HG02610 (cell line): ENCODE measurements around the gene MOCS1.

Experiments used
- ATAC-seq: cut with Tn5 transposase; IDR thresholded peaks from one replicate; pipeline ENCODE4 v1.9.1; 2021; ENCODE audit warnings: mild to moderate bottlenecking, moderate library complexity; ENCODE audit not compliant: unreplicated experiment

Gene MOCS1

GRCh38 chr6:39905640-39905975 is 28.7 kb downstream of the MOCS1 start:
- no peak for ATAC-seq

DNA sequence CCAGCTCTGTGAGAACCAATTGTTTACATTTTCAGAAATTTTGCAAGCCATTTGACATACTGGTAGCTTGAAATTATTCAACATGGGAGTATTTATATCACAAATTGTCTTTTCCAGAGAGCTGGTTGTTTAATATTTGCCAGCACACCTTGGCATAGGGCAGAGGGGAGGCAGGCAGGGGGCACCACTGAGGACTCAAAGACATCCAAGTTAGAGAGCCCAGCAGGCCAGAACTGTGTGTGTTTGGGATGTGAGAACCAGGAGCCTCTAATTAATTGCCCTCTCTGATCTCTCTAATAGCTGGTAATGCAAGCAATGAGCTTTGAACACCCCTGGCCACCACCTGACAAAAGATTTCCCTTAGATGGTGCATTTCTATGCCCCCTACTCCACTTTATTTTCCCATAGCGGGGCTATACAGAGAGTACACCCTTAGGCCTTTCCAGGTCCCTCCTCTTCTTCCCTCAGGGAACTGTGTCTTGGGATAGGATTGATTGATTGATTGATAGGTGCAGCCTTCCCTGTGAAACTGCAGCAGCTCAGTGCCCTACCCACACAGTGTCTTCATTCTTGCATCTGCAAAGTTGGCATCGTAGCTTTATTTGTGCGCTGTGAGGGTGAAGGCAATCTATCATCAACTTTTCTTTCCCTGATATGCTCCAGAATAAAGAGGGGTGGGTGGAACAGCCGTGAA is 29.2 kb downstream of the MOCS1 start:
- no peak for ATAC-seq

DNA sequence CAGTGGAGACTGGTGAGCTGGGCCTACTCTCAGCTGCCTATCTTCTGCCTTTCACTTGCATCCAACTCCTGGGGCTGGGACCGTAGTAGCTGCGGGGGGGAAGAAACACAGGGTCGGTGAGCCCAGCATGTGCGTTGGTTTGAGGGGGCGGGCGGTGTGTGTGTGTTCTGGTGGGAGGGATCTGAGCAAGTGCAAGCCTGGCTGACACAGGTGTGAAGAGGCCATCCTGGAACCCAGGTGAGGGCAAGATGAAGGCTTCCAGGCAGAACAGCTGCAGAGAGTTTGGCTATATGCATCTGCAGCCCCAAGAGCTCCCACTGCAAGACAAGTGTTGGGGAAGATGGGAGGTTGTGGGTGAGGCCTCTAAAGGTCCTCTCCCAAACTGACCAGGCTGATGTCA is 30.6 kb downstream of the MOCS1 start:
- ATAC-seq: no peak

DNA sequence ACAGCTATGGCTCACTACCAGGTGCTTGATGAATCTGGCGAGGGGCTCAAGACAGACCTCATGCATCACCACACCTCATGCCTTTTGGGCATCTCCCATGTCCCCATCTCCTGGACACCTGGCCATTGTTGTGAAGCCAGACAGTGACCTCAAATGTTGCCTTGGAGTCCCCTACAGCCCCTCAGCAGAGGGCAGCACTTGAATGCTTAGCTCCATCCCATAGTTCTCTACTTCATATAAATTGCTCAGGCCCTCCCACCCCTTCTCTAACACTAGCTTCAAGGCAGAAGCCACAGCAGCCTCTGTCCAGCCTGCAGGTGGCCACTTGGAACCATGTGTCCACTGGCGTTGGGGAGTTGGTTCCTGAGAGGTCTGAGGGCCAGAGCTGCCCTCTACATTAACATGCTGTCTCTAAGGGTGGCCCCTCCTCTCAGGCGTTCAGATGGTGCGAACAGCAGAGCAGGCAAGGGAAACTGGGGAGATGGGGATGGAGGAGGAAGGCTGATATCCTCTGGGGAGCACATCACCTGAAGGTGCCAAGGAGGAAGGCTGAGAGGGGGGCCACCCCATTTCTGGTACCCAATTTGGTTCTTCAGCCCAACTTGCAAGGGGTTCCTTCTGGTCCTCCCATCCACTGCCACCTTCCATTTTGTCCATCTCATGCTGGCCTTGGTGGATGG is 31.3 kb downstream of the MOCS1 start:
- no peak for ATAC-seq

GRCh38 chr6:39902136-39902535 is 32.1 kb downstream of the MOCS1 start:
- ATAC-seq: no peak

GRCh38 chr6:39901670-39902069 is 32.6 kb downstream of the MOCS1 start:
- no peak for ATAC-seq

- ATAC-seq: no peak
Measured at GRCh38 chr6:39901116-39901655, 33.1 kb downstream of the MOCS1 start.

DNA sequence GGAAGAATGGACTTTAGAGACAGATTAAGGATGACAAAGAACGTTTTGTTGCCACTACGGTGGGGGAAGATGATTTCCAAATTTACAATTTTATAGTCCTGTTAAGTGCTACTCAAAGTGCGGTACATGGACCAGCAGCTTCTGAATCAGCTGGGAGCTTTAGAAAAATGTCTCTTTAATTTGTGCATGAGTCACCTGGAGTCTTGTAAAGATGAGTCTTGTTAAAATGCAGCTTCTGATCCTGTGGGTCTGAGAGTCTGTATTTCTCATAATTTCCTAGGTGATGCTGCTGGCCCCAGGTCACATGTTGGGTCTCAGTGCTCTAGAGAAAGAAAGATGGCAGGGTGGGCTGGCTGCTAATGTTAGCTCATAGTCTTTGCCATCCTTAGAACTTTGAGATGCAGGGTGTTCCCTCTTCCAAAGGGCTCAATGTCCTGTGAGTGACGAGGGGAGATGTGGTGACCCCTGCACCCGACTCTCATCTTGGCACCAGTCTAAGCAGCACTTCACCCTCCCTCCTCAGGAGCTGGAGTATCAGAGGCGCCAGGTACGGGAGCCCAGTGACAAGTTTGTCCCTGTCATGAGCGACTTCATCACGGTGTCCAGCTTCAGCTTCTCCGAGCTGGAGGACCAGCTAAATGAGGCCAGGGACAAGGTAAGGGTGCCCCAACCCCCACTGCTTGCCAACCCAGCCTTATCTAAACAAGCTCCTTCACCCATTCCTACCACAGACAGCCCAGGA is 34.5 kb downstream of the MOCS1 start:
- ATAC-seq: no peak

- ATAC-seq: no peak
Measured at GRCh38 chr6:39898625-39899024, 35.6 kb downstream of the MOCS1 start.

- no peak for ATAC-seq
Measured at GRCh38 chr6:39897698-39898097, 36.6 kb downstream of the MOCS1 start.

GRCh38 chr6:39896701-39897100 is 37.6 kb downstream of the MOCS1 start:
- ATAC-seq: no peak

DNA sequence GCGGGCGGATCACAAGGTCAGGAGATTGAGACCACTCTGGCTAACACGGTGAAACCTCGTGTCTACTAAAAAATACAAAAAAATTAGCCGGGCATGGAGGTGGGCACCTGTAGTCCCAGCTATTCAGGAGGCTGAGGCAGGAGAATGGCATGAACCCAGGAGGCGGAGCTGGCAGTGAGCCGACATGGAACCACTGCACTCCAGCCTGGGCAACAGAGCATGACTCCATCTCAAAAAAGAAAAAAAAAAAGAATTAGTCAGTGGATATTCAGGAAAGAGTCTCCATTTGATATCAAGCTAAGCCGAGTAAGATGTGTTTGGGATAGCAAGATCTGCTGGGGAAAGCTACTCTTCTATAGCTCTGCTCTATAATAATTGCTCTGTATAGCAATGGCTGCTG is 41.0 kb downstream of the MOCS1 start:
- ATAC-seq: no peak

DNA sequence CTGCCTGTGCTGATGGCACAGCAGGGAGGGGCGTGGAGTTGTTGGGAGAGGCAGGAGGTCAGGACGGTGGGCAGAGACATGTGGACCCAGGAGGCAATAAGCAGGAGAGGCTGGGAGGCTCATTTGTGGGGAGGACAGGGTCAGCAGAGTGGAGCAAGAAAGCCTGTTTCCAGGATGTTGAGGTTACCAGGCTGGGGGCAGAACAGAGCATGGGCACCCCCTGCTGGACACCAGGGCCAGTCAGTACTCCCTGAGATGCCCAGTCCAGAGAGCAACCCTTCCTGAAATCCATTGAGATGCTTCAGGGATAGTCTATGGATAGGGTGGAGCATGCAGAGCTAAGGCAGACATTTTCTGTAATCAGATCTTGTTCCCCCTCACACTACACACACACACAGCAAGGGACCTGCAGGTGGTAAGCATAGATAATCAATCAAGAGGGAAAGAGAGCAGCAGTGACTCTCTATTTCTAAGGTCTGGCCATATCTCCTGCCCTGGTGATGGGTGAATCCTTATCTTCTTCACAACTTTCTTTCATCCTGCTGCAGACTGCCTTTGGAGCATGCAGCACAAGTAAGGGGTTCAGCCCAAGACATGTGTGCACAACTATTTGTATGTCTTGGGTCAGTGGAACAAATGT is 41.7 kb downstream of the MOCS1 start:
- no peak for ATAC-seq

GRCh38 chr6:39891976-39892375 is 42.3 kb downstream of the MOCS1 start:
- no peak for ATAC-seq

DNA sequence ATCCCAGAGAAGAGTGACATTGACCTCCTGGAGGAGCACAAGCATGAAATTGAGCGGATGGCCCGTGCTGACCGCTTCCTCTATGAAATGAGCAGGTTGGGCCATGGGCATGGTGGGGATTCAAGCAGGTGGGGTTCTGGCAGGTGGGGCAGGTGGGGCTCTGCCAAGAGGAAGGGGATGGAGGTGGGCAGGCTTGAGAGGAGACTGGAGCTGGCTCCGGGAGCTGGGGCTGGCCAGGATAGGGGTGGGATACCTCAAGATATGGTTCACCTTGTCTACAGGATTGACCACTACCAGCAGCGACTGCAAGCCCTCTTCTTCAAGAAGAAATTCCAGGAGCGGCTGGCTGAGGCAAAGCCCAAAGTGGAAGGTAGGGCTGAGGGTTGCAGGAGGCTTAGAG is 42.9 kb downstream of the MOCS1 start:
- ATAC-seq: no peak

- ATAC-seq: no peak
Measured at GRCh38 chr6:39889229-39889628, 45.0 kb downstream of the MOCS1 start.

DNA sequence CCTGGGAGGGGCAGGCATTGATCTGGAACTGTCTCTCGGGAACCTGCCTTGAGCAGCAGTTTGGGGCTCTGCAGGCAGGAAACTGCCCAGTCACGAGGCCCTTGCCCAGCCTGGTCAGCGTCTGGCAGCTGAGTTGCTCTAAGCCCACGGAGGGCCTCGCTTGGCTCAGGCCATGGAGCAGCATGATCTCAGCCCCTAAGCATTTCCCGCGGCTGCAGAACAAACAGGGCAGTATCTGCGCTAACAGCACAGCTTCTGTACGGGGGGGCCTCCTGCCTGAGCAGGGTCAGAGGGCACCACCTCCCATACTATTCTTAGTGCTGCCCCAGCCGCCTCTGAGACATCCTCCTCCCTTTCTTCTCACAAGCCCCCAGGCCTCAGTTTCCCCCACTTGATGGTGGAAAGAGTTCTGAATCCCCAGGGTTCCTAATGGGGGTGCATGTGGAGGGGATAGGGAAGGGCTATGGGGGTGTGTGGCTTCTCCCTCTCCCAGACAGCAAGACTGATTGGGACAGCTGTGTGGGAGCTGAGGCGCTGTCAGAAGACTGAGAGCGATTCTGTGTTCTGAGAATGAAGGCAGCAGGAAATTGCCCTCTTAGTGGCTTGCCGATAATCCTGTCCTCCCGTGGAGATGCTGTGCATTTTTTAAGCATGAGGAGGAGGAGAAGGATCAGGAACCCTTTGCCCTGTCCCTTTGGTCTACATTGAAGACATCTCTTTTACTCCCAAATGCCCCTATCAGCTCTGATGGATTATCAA is 46.4 kb downstream of the MOCS1 start:
- no peak for ATAC-seq

GRCh38 chr6:39886871-39887270 is 47.4 kb downstream of the MOCS1 start:
- no peak for ATAC-seq

DNA sequence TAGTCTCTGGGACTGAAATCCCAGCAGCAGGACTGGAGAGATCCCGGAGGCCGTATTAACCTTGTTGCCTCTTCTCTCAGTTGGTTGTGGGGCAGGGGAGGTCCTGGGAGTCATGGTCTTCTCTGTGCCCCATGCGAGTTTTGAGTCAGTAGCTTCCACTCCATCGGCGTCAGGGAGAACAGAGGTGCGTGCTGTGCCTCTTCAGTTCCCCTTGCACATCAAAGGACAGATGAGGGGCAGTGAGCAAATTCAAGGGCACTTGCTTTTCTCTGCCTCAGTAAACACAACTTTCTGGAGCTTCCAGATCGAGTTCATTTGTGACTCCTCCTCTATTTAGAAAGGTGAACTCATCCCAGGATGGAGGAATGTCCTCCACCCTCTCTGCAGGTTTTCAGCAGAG is 48.6 kb downstream of the MOCS1 start:
- no peak for ATAC-seq

DNA sequence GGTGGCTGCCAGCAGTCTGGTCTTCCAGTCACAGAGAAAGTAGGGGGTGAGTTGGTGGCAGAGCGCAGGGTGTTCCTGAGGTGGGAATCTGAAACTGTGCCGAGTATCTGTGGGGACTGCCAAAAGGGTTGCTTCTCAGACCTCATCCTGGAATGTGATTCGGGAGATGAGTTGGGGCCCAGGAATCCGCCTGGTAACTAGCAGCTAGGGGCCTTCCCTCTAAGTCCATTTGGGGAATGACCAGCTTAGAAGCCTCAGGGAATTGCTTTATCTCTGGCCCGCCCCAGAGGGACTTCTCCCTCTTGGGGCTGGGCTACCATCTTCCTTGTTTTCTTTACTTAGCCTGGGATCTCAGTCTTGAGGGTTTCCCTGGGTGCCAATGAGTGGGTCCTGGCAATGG is 49.6 kb downstream of the MOCS1 start:
- ATAC-seq: no peak

DNA sequence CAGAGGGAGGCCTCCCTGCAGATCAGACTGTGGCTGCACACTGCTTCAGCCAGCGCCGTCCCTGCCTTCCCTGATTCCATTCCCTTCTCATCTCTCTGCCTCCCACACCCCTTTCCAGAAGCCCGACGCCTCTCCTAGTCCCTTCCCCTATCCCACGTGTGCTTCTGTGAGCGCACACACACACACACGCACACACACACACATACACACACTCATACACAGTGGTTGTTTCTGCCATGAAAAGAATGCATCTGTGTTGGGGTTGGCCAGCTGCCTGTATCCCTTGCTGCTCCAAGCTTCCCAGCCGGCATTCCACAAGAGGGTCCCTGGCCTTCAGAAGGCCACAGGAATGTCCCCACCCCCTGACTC is 51.7 kb downstream of the MOCS1 start:
- ATAC-seq: no peak
